SU-DHL-6 (cell line): ENCODE results near the gene GID4.

ENCODE experiments used
- CTCF ChIP-seq: fragments of 200-600 bp; sonication (generic); IDR thresholded peaks from one replicate; pipeline ENCODE4 v1.5.1; 2017; ENCODE audit warnings: antibody characterized with exemption, mild to moderate bottlenecking, low read length, moderate library complexity; ENCODE audit not compliant: insufficient read depth, poor library complexity, severe bottlenecking
- EZH2phosphoT487 ChIP-seq: fragments of 200-600 bp; sonication (generic), shearing (Covaris generic); conservative IDR thresholded peaks from 2 replicates; pipeline ENCODE4 v1.6.1; 2018; ENCODE audit warnings: mild to moderate bottlenecking, antibody characterized with exemption, low read length, moderate library complexity, mixed read lengths

DNA sequence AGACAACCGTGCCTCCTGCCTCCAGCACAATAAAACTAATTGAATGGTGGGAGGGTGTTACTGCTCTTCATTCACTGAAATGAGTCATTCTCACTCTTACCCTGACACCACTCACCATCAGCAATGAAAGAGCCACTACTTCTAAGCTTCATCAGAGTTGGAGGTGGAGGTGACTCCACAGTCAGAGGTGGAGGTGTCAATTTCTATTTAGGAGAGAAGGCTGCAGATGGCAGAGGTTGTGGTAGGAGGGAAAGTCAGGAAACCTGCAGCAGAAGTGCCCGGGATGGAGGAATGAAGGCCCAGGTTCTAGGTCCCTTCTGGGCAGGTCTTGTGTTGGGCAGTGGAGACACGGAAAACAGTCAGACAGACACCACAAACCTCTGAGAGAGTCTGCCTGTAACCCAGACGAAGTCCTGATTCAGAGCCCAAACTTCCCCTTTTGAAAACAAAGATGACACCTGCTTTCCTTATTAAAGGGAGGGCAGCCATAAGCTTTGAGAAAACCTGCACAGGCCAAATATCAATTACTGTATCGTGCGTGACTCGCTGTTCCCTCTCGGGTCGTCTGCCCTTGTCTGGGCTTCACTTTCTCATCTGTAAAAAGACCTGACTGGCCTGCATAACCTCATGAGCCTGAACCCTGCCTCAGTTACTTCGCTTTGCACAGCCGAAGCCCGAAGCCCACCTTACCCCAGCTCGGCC is 908 bp upstream of the GID4 start:
- no peak for TF ChIP-seq CTCF
- no peak for TF ChIP-seq EZH2phosphoT487
